Stimulated activated naive CD8-positive, alpha-beta T cell treated with anti-CD3 and anti-CD28 coated beads, Interleukin-15, Interleukin-2, amounts not matched to agents 100 ng/mL and 50 ng/mL, for 24 hours (primary cell): Measurements from ENCODE around the gene NCAM2.
"Not testable (repeated sequence)": the region's sequence is repeated elsewhere in the genome, so short reads cannot be mapped to it uniquely, and the experiment has no call there.

Experiments
- H3K27ac Mint-ChIP-seq: one replicate; pipeline ENCODE4 v1.8.0; 2021; ENCODE audit warnings: mild to moderate bottlenecking, mixed read lengths
- H3K27me3 Mint-ChIP-seq: one replicate; pipeline ENCODE4 v1.8.0; 2021; ENCODE audit warnings: mixed read lengths
- H3K36me3 Mint-ChIP-seq: one replicate; pipeline ENCODE4 v1.8.0; 2021; ENCODE audit warnings: low read depth, mixed read lengths
- H3K4me1 Mint-ChIP-seq: one replicate; pipeline ENCODE4 v1.8.0; 2021; ENCODE audit warnings: low read depth, mixed read lengths
- H3K4me3 Mint-ChIP-seq: one replicate; pipeline ENCODE4 v1.8.0; 2021; ENCODE audit warnings: mild to moderate bottlenecking, mixed read lengths
- H3K9me3 Mint-ChIP-seq: one replicate; pipeline ENCODE4 v1.8.0; 2021; ENCODE audit warnings: mixed read lengths

NCAM2 gene

GRCh38 chr21:21109736-21110135, 111.5 kb downstream of the NCAM2 start:
- no peaks in the 10 kb centered on the region for H3K27me3 Mint-ChIP-seq
- H3K36me3 Mint-ChIP-seq: no peaks in the 10 kb centered on the region
- H3K9me3 Mint-ChIP-seq: peaks cover 5% of the 10 kb centered on the region
- H3K4me1 Mint-ChIP-seq: no peaks in the 10 kb centered on the region
- no peak overlapping the region for H3K27ac Mint-ChIP-seq
- no peak overlapping the region for H3K4me3 Mint-ChIP-seq

- no peak overlapping the region for H3K27ac Mint-ChIP-seq
- H3K36me3 Mint-ChIP-seq: no peaks in the 10 kb centered on the region
- no peaks in the 10 kb centered on the region for H3K27me3 Mint-ChIP-seq
- no peaks in the 10 kb centered on the region for H3K4me1 Mint-ChIP-seq
- H3K4me3 Mint-ChIP-seq: no peak overlapping the region
- H3K9me3 Mint-ChIP-seq: peaks cover 5% of the 10 kb centered on the region
These were observed 113.2 kb downstream of the NCAM2 start for GRCh38 chr21:21111309-21111920.

DNA sequence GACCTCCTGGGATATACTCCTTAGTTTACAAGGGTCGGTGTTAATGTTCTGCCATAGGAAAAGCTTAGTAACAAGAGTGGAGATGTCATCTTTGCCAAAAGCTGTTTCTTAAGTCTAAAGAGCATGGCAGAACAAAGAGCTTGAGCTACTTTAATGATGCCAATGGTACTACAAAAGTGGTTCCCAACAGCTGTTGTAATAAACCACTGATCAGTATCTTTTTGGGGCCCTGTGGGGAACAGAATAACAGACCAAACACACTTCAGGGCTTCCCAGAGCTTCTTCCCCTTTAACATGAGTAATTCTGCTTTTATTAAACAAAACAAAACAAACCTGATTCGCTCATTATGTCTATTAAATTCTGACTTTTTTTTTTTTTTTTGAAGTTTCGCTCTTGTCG, 116.3 kb downstream of the NCAM2 start:
- Mint-ChIP-seq H3K27me3 (no peaks in the 10 kb centered on the region), H3K9me3 (peaks cover 5% of the 10 kb centered on the region), H3K27ac (no peak overlapping the region), H3K4me3 (no peak overlapping the region), H3K36me3 (no peaks in the 10 kb centered on the region), H3K4me1 (no peaks in the 10 kb centered on the region)

DNA sequence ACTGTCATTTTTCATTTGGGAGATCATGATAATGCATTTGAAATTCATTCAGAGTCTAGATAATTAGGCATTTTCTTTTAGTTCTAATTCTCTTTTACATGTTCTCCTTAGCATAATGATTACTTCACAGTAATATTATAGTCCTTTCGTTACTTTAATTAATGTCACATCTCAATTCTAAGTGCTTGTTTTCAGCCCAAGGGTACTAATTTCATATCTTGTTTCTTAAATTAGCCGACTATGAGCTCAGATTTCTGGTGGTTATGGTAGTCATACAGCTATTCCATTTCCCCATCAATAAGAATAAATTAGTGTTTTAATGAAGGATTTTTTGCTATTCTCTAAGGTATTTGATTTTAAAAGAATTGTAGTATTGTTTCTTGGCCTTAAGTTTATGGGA, 120.9 kb downstream of the NCAM2 start:
- Mint-ChIP-seq H3K27ac (no peak overlapping the region), H3K4me1 (no peaks in the 10 kb centered on the region), H3K27me3 (no peaks in the 10 kb centered on the region), H3K4me3 (no peak overlapping the region), H3K9me3 (no peaks in the 10 kb centered on the region), H3K36me3 (no peaks in the 10 kb centered on the region)

DNA sequence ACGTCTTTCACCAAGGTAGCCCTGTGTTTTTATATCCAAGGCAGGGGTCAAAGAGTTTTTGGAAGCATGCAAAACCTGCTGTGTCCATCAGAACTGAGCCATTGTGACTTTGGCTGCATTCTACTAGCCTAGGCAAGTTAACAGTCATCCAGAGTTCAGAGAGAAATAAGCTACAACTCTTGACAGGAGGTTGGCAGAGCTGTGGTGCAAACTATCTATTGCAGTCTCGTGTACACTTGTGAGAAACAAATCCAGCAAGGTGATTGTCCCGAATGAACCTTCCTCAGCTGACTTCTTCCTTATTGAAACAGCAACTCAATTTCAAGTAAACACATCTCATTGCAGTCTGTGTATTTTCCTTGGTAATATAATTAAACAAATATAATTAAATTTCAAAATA, 124.5 kb downstream of the NCAM2 start:
- Mint-ChIP-seq H3K9me3 (no peaks in the 10 kb centered on the region), H3K27ac (no peak overlapping the region), H3K27me3 (no peaks in the 10 kb centered on the region), H3K4me3 (no peak overlapping the region), H3K4me1 (no peaks in the 10 kb centered on the region), H3K36me3 (no peaks in the 10 kb centered on the region)

DNA sequence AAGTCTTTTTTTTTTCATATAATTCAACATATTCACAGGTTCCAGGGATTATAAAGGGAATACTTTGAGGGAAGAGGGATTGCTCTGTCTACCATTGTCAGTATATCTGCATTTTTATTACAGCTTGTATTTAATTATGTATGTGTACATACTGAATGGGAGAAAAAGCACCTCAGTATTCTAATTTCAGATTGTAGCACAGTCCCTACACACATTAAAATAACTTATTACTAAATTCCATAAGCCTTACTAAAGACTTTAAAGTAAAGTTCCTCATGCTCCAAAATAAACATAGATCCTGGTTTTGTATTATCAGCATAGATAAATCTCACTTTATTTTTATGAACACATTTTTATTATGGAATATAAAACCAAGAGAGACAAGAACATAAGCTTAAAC, 134.2 kb downstream of the NCAM2 start:
- Mint-ChIP-seq H3K36me3 (no peaks in the 10 kb centered on the region), H3K4me3 (no peak overlapping the region), H3K4me1 (no peaks in the 10 kb centered on the region), H3K27me3 (no peaks in the 10 kb centered on the region), H3K9me3 (peaks cover 3% of the 10 kb centered on the region), H3K27ac (no peak overlapping the region)

DNA sequence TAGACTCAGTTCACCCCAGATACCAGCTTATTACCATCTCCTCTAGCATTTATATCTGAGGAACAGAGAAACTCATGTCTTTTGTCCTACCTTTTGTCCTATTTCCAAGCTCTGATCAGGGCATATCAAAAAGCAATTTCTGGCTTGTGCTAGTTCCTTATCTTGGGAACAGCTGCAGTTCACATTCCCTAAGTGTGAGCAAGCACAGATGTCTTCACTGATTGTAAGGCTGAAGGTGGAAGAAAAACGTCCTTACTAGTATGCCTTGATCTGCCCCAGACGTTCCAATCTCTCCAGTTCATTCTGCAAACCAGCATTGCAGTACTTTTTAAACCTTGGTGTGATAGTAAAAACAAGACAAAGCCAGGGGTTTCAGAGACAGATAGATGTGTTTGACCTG, 139.8 kb downstream of the NCAM2 start:
- H3K27ac Mint-ChIP-seq: no peak overlapping the region
- no peaks in the 10 kb centered on the region for H3K27me3 Mint-ChIP-seq
- no peaks in the 10 kb centered on the region for H3K4me1 Mint-ChIP-seq
- no peak overlapping the region for H3K4me3 Mint-ChIP-seq
- H3K9me3 Mint-ChIP-seq: no peaks in the 10 kb centered on the region
- no peaks in the 10 kb centered on the region for H3K36me3 Mint-ChIP-seq

DNA sequence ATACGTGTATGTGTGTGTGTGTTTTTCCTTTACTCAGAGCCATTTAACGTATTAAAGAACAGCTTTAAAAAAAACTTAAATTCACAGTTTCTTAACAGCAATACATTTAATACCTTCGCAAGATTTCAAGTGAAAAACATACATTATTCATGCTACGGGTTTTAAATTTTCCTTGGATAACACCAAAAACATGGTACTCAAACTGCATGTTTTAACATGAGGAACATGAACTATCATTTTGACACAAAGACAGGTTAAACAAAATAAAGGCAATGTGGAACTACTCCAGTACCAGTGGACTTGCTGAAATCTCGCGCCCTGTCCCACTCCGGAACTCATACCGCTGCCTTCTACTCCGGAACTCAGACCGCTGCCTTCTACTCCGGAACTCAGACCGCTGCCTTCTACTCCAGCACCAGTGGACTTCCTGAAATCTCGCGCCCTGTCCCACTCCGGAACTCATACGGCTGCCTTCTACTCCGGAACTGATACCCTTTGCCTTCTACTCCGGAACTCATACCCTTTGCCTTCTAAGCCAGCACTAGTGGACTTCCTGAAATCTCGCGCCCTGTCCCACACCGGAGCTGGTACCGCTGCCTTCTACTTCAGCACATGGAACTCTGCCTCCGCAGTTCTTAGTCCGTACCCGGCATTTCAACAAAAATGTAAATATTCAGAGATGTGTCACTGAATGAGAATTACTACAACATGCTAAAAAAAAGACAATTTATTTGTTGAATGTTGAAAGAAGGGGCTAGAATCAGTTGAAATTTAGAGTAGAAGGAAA, 148.6 kb downstream of the NCAM2 start:
- Mint-ChIP-seq H3K27me3 (no peaks in the 10 kb centered on the region), H3K9me3 (no peaks in the 10 kb centered on the region), H3K36me3 (no peaks in the 10 kb centered on the region), H3K4me3 (no peak overlapping the region), H3K4me1 (no peaks in the 10 kb centered on the region), H3K27ac (no peak overlapping the region)

GRCh38 chr21:21147374-21147745, 149.2 kb downstream of the NCAM2 start:
- Mint-ChIP-seq H3K4me1 (no peaks in the 10 kb centered on the region), H3K9me3 (no peaks in the 10 kb centered on the region), H3K4me3 (no peak overlapping the region), H3K27me3 (no peaks in the 10 kb centered on the region), H3K27ac (no peak overlapping the region), H3K36me3 (no peaks in the 10 kb centered on the region)

DNA sequence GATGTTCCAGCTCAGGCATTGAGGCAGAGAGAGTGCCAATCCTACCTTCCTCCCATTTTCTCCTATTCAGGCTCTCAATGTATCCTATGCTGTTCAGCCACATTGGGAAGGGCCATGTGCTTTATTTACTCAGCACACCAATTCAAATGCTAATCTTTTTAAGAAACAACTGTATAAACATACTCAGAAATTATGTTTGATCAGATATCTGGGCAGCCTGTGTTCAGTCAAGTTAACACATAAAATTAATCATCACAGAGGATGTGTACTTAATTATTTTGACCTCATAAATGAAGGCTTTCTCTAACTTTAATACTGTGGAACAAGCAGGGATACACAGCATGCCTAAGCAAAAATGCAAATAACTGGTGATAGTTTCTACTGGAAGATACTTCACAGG, 149.8 kb downstream of the NCAM2 start:
- H3K4me1 Mint-ChIP-seq: no peaks in the 10 kb centered on the region
- H3K27me3 Mint-ChIP-seq: no peaks in the 10 kb centered on the region
- no peak overlapping the region for H3K4me3 Mint-ChIP-seq
- H3K27ac Mint-ChIP-seq: no peak overlapping the region
- H3K36me3 Mint-ChIP-seq: no peaks in the 10 kb centered on the region
- H3K9me3 Mint-ChIP-seq: no peaks in the 10 kb centered on the region

- Mint-ChIP-seq H3K36me3 (no peaks in the 10 kb centered on the region), H3K9me3 (no peaks in the 10 kb centered on the region), H3K4me1 (no peaks in the 10 kb centered on the region), H3K27me3 (no peaks in the 10 kb centered on the region), H3K4me3 (no peak overlapping the region), H3K27ac (no peak overlapping the region)
These were observed 150.3 kb downstream of the NCAM2 start for GRCh38 chr21:21148514-21148913.

GRCh38 chr21:21149445-21149844, 151.2 kb downstream of the NCAM2 start:
- not testable (repeated sequence) for H3K27me3 Mint-ChIP-seq, H3K36me3 Mint-ChIP-seq, H3K4me3 Mint-ChIP-seq, H3K4me1 Mint-ChIP-seq, H3K9me3 Mint-ChIP-seq, H3K27ac Mint-ChIP-seq

- no peak overlapping the region for H3K27ac Mint-ChIP-seq
- no peaks in the 10 kb centered on the region for H3K27me3 Mint-ChIP-seq
- H3K36me3 Mint-ChIP-seq: no peaks in the 10 kb centered on the region
- no peak overlapping the region for H3K4me3 Mint-ChIP-seq
- no peaks in the 10 kb centered on the region for H3K4me1 Mint-ChIP-seq
- no peaks in the 10 kb centered on the region for H3K9me3 Mint-ChIP-seq
These were observed 153.0 kb downstream of the NCAM2 start for GRCh38 chr21:21151231-21151630.

DNA sequence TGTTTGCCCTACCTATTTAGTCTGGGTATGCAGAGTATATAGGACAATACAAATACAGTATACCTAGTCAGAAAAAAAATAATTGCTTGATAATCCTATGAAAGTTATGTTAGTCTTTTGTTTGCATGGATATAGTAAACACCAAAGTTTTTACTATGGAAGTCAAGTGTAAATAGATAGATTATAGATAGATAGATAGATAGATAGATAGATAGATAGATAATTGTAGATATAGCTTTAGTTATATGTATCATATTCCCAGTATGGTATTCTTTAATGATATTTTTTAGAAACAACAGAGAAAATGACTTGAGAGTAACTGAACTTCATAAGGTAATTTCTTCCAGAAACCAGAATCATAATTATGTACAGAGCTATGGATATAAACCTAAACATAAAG, 158.2 kb downstream of the NCAM2 start:
- Mint-ChIP-seq H3K4me3 (no peak overlapping the region), H3K4me1 (no peaks in the 10 kb centered on the region), H3K27me3 (no peaks in the 10 kb centered on the region), H3K9me3 (no peaks in the 10 kb centered on the region), H3K36me3 (no peaks in the 10 kb centered on the region), H3K27ac (no peak overlapping the region)

- Mint-ChIP-seq H3K4me3 (no peak overlapping the region), H3K36me3 (no peaks in the 10 kb centered on the region)
These were observed 158.7 kb downstream of the NCAM2 start for GRCh38 chr21:21156957-21157356.

GRCh38 chr21:21158376-21158918, 160.2 kb downstream of the NCAM2 start:
- H3K9me3 Mint-ChIP-seq: no peaks in the 10 kb centered on the region
- no peaks in the 10 kb centered on the region for H3K36me3 Mint-ChIP-seq
- no peaks in the 10 kb centered on the region for H3K4me1 Mint-ChIP-seq
- H3K4me3 Mint-ChIP-seq: no peak overlapping the region
- no peak overlapping the region for H3K27ac Mint-ChIP-seq
- no peaks in the 10 kb centered on the region for H3K27me3 Mint-ChIP-seq

More at GRCh38 chr21:21156957-21157356, 158.7 kb downstream of the NCAM2 start:
- H3K4me1 Mint-ChIP-seq: no peaks in the 10 kb centered on the region
- no peaks in the 10 kb centered on the region for H3K9me3 Mint-ChIP-seq
- H3K27ac Mint-ChIP-seq: no peak overlapping the region
- H3K27me3 Mint-ChIP-seq: no peaks in the 10 kb centered on the region
